ENCODE measurements around the gene ATP11A.

Gene ATP11A

DNA sequence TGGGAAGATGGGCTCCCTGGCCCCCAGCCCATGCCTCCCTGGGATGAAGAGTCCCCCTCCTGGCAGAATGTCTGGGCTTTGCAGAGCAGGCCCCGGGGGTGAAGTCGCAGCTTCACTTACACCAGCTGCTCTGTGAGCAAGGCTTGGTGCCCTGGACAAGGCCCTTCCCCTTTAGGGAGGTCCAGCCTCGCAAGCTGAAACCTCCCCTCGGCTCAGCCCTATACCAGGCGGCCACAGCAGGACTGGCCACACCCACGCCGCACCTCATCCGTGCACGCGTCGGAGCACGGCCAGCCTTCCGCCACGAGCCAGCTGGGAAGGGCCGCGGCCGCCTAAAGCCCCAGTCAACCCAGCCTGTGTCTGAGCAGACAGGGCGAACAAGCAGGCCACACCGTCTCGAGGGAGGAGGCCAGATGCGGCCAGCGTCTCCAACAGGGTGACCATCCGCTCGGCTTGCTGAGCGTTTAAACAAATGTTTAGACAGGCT is 196.0 kb downstream of the ATP11A start:
- no peak for DNase-seq

DNA sequence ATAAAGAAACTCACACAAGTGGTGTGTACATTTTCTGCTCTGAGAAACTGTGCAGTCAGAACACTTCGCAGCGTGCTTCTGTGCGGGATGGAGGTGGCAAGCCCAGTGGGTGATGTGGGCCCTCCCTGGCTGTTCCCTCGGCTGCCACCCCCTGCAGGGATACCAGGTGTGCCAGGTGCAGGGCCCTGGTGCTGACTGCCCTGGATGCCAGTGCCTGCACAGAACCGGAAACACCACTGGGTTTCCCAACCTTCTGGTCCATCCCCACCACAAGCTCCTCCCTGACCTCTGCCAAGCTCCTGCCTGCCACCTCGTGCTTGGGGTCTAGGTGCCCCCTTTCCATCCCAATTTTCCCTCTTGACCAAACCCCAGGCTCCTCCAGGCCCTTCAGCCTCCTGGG is 197.3 kb downstream of the ATP11A start:
- no peak for DNase-seq

GRCh38 chr13:112887557-112887991 is 197.7 kb downstream of the ATP11A start:
- DNase-seq, result no peak

DNA sequence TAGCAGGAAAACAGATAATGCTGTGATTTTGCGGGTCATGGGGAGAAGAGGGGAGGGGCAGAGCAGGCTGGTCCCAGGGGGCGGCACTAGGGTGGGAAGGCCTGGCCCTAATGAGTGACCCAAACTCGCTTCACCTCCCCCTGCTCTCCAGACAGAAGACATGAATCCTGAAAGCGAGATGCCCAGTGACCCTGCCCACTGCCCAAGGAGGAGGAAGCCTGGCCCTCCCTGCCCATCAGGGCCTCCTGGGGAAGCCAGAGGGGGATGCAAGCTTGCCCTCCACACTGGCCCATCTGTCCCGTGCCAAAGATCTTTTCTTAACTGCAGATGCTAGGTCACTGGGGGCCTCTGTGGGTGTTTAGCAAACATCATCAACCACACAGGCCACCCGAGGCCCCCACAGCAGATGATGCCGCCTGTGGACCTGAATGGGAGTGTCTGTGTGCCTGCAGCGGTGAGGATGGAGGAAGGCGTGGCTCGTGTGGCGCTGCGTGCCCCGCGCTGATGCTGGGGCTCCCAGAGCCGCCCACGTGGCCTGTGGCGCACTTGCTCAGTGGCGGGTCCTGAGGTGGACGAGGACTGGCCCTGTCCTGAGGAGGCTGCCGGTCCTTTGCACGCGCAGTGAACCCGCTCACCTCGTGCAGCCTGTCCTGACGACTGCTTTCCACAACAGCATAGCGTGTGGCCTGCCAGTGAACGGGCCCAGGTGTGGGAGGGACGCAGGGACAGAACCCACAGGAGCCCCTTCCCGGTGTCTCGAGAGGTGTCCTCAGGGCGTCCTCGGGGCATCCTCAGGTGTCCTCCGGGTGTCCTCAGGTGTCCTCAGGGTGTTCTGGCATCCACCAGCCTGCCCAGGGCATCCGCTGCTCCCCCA is 198.6 kb downstream of the ATP11A start:
- no peak for DNase-seq

GRCh38 chr13:112889351-112890290 is 199.8 kb downstream of the ATP11A start:
- no peak for DNase-seq

- no peak for DNase-seq
Measured at GRCh38 chr13:112890316-112891145, 200.7 kb downstream of the ATP11A start.

GRCh38 chr13:112891477-112892401 is 201.9 kb downstream of the ATP11A start:
- no peak for DNase-seq

- DNase-seq, result no peak
Measured at GRCh38 chr13:112892426-112893206, 202.8 kb downstream of the ATP11A start.

- no peak for DNase-seq
Measured at GRCh38 chr13:112893207-112893569, 203.3 kb downstream of the ATP11A start.

GRCh38 chr13:112893570-112894422 is 204.0 kb downstream of the ATP11A start:
- peak; percentile 15 for DNase-seq

DNA sequence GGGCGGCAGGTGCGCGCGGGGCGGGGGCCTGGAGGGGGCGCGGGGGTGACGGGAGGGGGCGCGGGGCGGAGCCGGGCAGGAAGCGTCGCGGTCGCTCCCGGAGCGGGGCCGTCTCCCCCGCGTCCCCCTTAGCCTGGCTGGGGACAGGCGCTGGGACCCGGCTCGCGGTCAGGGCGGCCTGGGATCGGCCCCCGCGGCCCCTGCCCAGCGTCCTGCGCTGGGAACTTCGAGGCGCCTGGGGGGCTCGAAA is 204.5 kb downstream of the ATP11A start:
- no peak for DNase-seq

DNA sequence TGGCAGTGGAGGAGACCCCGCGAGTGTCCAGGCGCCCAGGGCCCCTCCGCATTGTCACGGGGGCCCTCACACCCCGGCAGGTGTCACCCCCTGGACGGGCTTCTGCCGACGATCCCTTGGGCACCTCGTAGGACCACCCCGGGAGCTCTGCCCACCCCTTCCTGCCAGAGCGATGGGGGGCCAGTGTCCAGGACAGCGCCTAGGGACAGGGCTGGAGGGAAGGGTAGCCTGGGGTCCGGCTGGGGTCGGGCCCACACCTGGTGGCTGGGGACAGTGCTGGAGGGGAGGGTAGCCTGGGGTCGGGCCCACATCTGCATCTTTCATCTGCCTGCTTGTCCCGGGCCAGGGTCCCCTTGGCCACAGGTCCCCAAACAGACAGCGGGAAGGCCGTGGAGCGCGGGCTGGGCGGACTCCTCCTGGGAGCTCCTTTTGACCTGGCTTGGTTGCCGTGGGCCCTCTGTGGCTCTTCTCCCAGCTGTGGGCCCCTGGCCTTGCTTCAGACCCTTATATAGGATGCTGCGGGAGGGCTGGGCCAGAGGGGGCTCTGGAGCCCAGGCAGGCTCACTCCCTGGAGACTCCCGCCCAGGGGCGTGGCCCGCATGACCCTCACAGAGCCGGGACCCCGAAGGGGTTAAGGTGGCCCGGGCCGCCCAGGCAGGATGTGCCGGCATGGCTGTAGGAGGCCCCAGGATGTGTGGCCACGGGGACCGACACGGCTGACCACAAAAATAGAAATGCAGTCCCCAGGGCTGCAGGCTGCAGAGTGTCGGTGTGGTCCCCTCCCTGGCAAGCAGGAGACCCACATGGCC is 205.0 kb downstream of the ATP11A start:
- no peak for DNase-seq

DNA sequence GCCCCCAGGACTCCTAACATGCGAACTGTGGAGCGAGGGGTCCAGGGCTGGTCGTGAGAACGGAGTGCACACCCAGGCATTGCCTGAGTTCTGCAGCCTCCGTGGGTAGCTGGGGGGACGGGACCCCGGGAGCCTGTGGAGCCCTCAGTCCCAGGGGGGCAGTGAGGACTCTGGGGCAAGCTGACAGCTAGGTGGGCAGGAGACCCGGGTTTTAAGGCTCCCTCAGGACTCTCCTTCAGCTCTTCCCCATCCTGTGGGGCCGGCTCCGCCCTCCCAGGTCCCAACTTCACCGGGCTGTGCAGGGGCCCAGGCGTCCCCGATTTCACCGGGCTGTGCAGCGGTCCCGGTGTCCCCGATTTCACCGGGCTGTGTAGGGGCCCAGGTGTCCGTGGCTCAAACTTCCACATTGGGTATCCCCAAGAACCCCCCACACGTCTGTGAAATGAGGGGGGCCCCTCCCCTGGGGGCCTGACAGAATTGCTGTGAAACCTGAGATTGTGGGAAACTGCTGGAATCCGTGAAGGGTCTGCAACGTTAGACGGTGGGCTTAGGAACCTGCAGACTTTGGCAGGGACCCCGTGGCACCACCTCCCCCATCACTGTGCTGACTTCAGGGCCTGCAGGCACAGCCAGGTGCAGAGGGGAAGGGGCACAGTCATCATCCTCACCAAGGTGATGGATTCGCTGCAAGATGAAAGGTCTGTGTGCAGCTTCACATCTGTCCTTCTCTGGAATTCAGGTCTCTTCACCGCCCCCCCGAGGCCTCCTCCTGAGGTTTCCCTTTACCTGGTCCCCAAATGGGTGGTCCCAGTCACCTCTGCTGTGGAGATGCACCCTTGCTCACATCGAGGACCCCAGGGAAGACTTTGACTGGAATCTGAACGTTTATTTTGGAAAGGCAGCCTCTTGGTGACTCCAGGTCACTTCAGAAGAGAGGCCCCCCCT is 206.0 kb downstream of the ATP11A start:
- no peak for DNase-seq

GRCh38 chr13:112896736-112897602 is 207.1 kb downstream of the ATP11A start:
- no peak for DNase-seq

DNA sequence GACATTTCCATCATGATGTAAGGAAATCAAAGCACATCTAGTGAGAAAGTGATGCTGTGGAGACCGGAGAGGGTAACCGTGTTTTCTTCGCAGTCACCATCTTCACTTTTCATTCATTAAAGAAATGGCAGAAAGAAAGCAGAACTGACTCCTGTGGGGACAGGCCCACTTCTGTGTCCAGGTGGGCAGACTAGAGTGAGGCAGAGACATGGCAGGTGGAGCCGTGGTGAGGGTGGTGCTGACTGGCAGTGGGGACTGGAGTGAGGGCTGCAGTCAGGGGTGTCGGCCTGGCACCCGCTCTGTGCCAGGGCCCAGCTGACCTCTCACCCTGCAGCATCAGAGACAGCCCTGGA is 207.7 kb downstream of the ATP11A start:
- DNase-seq, result no peak

DNA sequence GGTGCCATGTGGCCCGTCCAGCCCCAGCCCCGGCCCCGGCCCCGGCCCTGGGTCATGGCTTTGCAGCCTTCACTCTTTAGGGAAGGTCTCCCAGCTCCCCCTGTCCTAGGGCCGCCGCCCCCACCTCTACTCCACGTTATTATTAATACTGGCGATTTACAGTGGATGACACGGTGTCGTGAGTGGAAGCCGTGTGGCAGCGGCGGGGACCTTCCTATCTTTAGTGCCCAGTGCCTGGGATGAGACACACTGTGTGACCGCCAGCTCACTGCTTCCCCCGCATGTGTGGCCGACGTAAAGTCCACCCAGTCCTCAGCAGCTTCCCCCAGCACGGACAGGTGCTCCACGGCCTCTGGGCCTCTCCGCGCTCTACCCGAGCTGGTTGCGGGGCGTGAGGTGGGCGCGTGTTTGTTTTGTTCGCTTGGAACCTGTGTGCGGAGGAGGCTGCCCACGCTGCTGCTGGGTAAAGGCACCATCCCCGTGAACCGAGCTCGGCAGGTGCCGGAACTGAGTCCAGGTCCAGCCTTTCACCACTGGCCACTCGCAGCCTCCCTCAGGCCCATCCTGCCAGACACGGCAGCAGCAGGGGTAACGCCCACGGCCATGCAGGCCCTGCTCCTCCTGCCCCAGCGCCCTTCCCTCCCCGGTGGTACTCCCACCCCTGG is 208.2 kb downstream of the ATP11A start:
- DNase-seq, result no peak

Measured in central memory CD4-positive, alpha-beta T cell (primary cell).